ENCODE data around the gene ERAP2.
A peak's percentile ranks its signal among the peaks of the same experiment; 100 is the strongest.

Gene ERAP2

GRCh38 chr5:96961053-96961452, 84.8 kb downstream of the ERAP2 start:
- no peak for DNase-seq (ENCODE audit: low spot score)
- H3K27ac ChIP-seq = no peak overlapping the region
- no peak for TF ChIP-seq CTCF (conservative IDR thresholded peaks at IDR 0.05; ENCODE audit: low read depth)
- POLR2A ChIA-PET (ENCODE audit: low non-redundant PET) = no interaction called here
- CTCF ChIA-PET = interaction anchor here (0.7 to 0.9 kb wide), 2 partner anchors 25 to 122 kb away, joined by 3 read pairs; partner anchors contain the start of gene LNPEP

GRCh38 chr5:96962540-96962991, 86.3 kb downstream of the ERAP2 start:
- no peak overlapping the region for H3K27ac ChIP-seq
- DNase-seq (ENCODE audit: low spot score) = no peak
- ChIA-PET CTCF (interaction anchor here (0.6 kb wide), 1 partner anchor 37 kb away, joined by 3 read pairs; no protein-coding TSS in a partner anchor), POLR2A (ENCODE audit: low non-redundant PET) (no interaction called here)
- TF ChIP-seq CTCF (conservative IDR thresholded peaks at IDR 0.05; ENCODE audit: low read depth) = no peak

- TF ChIP-seq CTCF (conservative IDR thresholded peaks at IDR 0.05; ENCODE audit: low read depth) = no peak
- POLR2A ChIA-PET (ENCODE audit: low non-redundant PET) = no interaction called here
- no peak for DNase-seq (ENCODE audit: low spot score)
- CTCF ChIA-PET = no interaction called here
- H3K27ac ChIP-seq = no peak overlapping the region
These were observed 87.0 kb downstream of the ERAP2 start for GRCh38 chr5:96963267-96963666.

- ChIA-PET CTCF (no interaction called here), POLR2A (ENCODE audit: low non-redundant PET) (interaction anchor here (0.5 kb wide), 1 partner anchor 44 kb away, joined by 3 read pairs; no protein-coding TSS in a partner anchor)
- DNase-seq (ENCODE audit: low spot score) = no peak
- no peak for TF ChIP-seq CTCF (conservative IDR thresholded peaks at IDR 0.05; ENCODE audit: low read depth)
- H3K27ac ChIP-seq = no peak overlapping the region
These were observed 90.5 kb downstream of the ERAP2 start for GRCh38 chr5:96966801-96967200.

GRCh38 chr5:96967400-96967799, 91.1 kb downstream of the ERAP2 start:
- CTCF ChIA-PET = no interaction called here
- POLR2A ChIA-PET (ENCODE audit: low non-redundant PET) = no interaction called here
- no peak overlapping the region for H3K27ac ChIP-seq
- DNase-seq (ENCODE audit: low spot score) = no peak
- TF ChIP-seq CTCF (conservative IDR thresholded peaks at IDR 0.05; ENCODE audit: low read depth) = no peak

GRCh38 chr5:96968074-96968473, 91.8 kb downstream of the ERAP2 start:
- H3K27ac ChIP-seq = no peak overlapping the region
- TF ChIP-seq CTCF (conservative IDR thresholded peaks at IDR 0.05; ENCODE audit: low read depth) = no peak
- DNase-seq (ENCODE audit: low spot score) = peak; percentile 75
- POLR2A ChIA-PET (ENCODE audit: low non-redundant PET) = no interaction called here
- CTCF ChIA-PET = no interaction called here

Data from RWPE1 (cell line).